ENCODE data around the gene RFC1.

DNA sequence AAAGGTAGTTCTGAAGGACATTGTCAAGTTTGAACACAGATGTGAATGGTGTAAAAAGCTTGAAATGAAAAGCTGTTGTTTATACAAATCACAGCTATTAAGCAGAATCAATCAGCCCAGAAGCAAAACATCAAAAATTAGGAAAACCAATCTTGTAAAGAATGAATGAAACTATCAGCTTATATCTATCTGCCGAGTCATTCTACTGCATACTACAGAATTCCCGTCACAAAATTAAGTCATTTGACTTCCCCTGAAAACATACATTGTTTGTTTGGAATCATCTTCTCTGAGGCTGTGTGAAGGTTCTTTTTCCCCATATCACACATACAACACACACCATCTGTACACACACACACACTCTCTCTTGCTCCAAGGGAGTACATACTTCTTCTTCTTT, 80.3 kb downstream of the RFC1 start:
- TF ChIP-seq, protein P1, sequence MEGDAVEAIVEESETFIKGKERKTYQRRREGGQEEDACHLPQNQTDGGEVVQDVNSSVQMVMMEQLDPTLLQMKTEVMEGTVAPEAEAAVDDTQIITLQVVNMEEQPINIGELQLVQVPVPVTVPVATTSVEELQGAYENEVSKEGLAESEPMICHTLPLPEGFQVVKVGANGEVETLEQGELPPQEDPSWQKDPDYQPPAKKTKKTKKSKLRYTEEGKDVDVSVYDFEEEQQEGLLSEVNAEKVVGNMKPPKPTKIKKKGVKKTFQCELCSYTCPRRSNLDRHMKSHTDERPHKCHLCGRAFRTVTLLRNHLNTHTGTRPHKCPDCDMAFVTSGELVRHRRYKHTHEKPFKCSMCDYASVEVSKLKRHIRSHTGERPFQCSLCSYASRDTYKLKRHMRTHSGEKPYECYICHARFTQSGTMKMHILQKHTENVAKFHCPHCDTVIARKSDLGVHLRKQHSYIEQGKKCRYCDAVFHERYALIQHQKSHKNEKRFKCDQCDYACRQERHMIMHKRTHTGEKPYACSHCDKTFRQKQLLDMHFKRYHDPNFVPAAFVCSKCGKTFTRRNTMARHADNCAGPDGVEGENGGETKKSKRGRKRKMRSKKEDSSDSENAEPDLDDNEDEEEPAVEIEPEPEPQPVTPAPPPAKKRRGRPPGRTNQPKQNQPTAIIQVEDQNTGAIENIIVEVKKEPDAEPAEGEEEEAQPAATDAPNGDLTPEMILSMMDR (IDR thresholded peaks at IDR 0.05; ENCODE audit: borderline replicate concordance, extremely low read depth, low read length, poor library complexity, severe bottlenecking), result no peak
- no peak for TF ChIP-seq EZH2 (IDR thresholded peaks at IDR 0.05; ENCODE audit: borderline replicate concordance, low read depth, low read length, severe bottlenecking)

Measured in DND-41 (cell line).